DLD1 (cell line): ENCODE results near the gene PKD1L1.

Source experiments
- in situ Hi-C: cut with HindIII; loops from 2 replicates; pipeline ENCODE4 v1.10.0; 2017; ENCODE audit warnings: low sequenced_read_pairs

Gene PKD1L1

DNA sequence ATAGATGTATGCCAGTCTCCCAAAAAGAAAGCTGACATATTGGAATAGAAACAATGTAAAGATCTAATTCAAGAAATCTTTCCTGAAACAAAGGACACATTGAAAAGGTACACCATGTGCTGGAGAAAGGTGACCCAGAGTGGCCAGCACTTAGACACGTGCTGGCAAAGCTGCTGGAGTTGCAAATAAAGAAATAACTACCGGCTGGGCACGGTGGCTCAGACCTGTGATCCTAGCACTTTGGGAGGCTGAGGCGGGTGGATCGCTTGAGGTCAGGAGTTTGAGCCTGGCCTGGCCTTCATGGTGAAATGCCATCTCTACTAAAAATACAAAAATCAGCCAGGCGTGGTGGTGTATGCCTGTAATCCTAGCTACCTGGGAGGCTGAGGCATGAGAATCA lies 35.9 kb downstream of the PKD1L1 start:
- in situ Hi-C loops: no loop called here

DNA sequence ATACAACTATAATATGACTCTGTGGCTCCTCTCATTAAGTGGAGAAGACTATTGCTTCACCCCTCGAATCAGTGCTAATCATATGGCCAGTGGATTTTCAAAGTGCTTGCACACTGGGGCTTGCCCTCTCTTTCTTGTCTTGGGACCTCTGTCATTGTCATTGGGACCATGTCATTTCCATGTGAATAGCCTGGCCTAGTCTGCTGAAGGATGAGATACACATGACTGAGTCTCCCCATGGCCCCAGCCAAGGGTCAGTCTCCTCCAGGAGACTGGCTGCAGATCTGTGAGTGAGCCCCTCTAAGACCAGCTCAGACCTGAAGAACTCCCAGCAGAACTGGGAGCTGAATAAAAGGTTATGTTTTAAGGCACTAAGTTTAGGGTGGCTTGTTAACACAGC lies 39.5 kb downstream of the PKD1L1 start:
- in situ Hi-C loops: no loop called here

- in situ Hi-C loops: no loop called here
Observed at GRCh38 chr7:47907981-47908616, 40.2 kb downstream of the PKD1L1 start.

DNA sequence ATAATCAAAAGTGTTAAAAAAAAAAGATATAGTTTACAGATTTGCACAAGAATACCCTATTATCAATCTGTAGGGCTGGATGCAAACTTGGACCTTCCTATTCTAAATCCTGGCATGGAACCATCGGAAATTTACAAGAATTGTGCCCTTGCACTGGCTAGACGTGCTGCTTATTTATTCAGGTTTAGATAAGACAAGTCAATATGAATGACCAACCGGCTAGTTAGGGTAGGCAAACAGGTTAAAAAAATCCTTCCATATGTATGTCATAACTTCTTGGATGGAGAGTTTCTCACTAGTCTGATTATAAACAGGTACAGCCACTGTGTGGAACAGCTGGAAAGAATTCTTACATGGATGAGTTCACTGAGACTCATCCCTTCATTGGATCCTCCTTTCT lies 41.4 kb downstream of the PKD1L1 start:
- in situ Hi-C loops: no loop called here

- in situ Hi-C loops: no loop called here
Observed at GRCh38 chr7:47905076-47905920, 43.0 kb downstream of the PKD1L1 start.

DNA sequence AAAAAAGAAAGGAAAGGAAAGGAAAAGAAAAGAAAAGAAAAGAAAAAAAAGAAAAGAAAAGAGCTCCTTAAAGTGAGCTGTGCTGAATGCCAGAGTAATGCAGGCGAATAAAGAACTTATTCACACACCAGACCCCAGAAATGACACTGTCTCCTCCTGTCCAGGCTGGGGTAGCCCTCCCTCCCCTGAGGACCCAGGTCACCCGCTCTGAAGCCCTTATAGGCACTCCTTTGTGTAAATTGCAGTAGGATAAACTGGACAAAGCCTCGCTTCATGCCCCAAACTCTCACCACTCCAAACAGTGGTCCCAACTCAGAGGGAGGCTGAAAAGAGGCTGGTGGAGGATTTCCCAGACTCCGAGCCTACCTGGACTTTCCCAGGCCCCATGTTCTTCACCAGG lies 46.3 kb downstream of the PKD1L1 start:
- in situ Hi-C loops: no loop called here

DNA sequence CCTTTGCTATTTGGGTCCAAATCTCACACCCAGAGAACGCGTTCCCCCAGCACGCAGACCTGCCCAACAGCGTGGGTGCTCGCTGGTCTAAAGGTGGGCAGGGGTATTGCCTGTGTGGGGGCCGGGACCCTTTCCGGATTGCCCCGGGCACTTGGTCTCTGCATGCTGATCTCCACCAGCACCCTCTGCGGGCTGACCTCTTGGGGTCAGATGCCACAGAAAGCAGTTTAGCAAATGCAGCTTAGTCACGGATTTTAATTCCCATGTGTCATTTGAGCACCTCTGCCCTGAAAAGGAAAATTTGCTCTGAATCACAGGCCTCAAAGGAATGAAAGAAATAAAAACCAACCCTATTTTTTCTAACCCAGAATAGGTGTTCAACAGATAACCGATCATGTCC lies 46.7 kb downstream of the PKD1L1 start:
- in situ Hi-C loops: no loop called here

DNA sequence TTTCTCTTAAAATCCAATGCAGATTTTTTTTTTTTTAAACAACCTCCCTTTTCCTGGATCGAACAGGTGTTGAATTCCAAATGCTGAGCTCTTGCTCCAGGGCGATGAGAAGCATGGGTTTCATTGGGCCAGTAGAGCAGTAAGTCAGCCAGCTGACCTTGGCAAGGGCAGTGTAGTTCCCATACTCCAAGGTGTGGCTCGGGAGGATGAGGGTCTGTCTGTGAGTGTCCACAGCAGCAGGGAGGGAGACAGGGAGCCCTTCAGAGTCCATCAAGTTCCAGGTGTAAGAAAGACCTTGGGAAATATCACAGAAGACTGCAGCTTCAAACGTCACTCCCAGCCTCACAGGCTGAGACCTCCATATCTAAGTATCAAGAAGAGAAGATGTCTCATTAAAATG lies 50.4 kb downstream of the PKD1L1 start:
- in situ Hi-C loops: no loop called here

- in situ Hi-C loops: no loop called here
Observed at GRCh38 chr7:47896809-47897423, 51.4 kb downstream of the PKD1L1 start.

- in situ Hi-C loops: no loop called here
Observed at GRCh38 chr7:47895026-47895425, 53.2 kb downstream of the PKD1L1 start.

DNA sequence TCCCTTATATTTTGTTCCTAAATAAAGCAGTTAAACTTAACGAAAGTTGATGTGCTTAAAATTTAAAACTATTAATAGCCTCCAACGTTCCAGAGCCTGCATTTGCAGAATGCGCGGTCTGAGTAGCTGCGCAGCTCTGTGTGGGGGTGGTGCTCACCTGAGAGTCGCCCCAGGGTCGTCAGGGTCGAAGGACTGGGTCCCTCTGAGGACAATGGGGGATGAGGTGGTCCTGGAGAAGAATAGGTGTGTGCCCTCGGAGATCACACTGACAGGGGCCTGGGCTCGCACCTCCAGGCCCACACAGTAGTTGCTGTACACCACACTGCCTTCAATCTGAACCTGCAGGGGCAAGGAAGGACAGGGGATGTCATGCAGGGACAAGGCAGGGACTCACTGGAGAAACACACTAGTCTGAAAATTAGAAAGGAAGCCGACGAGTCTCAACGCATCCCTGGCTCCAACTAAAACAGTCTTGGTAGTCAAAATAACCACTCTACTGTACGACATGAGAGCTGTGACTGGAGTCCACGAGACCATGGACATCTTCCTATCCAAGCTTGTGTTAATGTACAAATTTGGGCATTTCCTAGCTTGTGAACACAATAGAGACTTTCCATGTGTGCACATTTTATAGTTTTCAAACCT lies 54.4 kb downstream of the PKD1L1 start:
- in situ Hi-C loops: no loop called here

- in situ Hi-C loops: no loop called here
Observed at GRCh38 chr7:47893238-47893637, 55.0 kb downstream of the PKD1L1 start.

DNA sequence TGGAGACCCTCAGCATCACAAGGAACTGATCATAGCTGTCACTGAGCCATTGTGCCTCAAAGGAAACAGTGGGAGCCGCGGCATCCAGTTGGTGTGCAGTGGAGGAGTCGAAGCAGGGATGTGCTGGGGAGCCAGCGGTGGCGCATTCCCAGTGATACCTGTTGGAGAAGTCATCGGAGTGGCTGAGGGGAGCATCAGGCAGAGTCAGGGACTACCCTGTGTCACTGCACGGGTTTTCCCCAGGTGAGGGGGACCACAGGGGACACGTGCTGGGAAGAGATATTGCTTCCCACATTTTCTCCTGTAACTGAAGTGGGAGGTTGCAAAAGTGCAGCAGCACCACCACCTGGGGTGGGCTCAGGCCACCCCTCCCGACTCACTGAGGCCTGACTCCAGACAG lies 57.7 kb downstream of the PKD1L1 start:
- in situ Hi-C loops: no loop called here

DNA sequence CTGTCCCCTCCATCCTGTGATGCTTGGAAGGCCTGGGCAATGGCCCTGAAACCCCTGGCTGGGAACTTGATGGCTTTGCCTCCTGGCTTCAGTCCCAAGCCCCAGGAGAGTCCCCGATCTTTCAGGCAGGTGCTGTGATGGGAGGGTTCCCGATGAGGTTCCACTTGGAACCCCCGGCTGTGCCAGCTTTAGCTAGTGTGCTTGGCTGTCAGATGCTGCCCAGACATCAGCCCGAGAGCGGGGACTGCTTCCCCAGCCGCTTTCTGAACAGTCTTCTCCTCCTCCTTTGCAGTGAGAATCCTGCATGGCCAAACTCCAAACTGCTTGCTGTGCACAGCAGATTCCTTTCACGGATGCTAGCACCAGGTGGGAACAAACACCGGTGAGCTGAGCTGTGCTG lies 58.1 kb downstream of the PKD1L1 start:
- in situ Hi-C loops: no loop called here

- in situ Hi-C loops: no loop called here
Observed at GRCh38 chr7:47889723-47890122, 58.5 kb downstream of the PKD1L1 start.

- in situ Hi-C loops: no loop called here
Observed at GRCh38 chr7:47888371-47889265, 59.6 kb downstream of the PKD1L1 start.

DNA sequence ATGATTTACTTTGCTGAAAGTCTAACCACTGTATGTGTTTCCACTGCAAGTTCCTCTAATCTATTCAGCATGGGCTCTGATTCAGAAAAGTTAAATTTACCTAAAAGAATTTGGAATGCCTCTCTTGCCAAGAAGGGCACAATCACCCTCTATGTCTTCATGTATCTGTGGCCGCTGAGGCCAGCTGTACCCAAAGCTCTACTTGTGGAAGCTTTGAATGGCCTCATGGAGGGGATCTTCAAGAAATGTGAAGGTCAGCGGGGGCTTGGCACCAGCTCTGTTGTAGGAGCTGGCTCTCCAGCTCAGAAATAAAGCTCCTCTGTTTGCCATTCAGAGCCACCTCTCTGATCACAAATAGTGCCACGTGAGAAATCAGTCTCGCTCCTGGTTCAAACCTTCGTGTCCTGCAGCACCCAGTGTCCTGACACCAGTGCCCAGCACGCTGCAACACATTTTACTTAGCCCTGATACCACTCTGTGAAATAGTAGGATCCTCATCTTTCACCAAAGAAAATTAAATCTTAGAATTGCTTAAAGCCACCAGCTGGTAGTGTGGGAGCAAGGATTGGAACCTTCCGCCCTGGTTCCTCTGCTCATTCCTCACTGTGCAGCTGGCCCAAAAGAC lies 61.1 kb downstream of the PKD1L1 start:
- in situ Hi-C loops: no loop called here

GRCh38 chr7:47885987-47886811 lies 62.1 kb downstream of the PKD1L1 start:
- in situ Hi-C loops: no loop called here

- in situ Hi-C loops: no loop called here
Observed at GRCh38 chr7:47885309-47885986, 62.8 kb downstream of the PKD1L1 start.
